Epithelial cell of prostate (primary cell): ENCODE results near the gene CHPF2.

Experiments
- DNase-seq: peaks from one replicate; pipeline ENCODE4 v3.0.0-alpha.2; 2011; ENCODE audit warnings: low read depth, low spot score
- H3K27ac ChIP-seq: fragments of 450-650 bp; 2 replicates; pipeline ENCODE4 v1.5.1; 2017; ENCODE audit warnings: mild to moderate bottlenecking

CHPF2 gene, protein sequence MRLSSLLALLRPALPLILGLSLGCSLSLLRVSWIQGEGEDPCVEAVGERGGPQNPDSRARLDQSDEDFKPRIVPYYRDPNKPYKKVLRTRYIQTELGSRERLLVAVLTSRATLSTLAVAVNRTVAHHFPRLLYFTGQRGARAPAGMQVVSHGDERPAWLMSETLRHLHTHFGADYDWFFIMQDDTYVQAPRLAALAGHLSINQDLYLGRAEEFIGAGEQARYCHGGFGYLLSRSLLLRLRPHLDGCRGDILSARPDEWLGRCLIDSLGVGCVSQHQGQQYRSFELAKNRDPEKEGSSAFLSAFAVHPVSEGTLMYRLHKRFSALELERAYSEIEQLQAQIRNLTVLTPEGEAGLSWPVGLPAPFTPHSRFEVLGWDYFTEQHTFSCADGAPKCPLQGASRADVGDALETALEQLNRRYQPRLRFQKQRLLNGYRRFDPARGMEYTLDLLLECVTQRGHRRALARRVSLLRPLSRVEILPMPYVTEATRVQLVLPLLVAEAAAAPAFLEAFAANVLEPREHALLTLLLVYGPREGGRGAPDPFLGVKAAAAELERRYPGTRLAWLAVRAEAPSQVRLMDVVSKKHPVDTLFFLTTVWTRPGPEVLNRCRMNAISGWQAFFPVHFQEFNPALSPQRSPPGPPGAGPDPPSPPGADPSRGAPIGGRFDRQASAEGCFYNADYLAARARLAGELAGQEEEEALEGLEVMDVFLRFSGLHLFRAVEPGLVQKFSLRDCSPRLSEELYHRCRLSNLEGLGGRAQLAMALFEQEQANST

DNA sequence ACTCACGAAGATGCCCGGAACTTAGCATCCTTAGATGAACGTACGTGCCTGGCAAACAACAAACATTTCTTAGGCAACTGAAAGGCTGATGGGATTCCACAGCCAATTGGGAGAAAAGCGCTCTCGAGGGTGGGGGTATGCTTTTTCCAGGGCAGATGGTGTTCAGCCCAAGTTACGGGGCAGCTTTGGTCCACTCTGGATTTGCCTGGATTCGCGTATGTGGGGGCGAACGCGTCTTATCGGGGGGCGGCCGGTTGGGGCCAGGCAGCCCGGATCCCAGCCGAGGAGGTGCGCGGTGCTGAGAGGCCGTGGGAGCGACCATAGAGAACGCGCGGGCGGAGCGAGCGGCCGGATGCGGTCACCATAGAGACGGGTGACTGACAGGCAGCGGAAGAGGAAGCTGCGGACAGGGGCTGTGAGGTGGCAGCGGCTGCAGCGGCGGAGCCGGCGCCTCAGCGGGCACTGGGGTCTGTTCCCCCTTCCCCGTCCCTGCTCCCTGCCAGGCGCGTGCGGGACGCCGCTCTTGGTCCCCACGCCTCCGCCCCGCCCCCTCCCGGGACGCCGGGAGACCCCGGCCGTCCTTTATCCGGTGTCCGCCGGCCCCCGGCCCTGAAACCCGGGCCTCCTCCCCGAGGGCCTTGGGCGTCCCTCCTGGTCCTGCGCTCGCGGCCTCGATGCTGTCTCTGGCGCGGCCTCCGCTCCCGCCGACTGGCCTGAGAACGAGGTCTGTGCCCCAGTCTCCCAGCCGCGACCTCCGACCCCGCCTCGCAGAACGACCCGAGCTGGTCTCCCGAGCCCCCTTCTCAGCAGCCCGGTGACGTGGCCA lies at the start of gene CHPF2:
Gene CHPF2 (plus strand): TSS at position 393 of the 826 bp plus-strand sequence. CDS start 1,529 bp downstream, outside the sequence.
- H3K27ac ChIP-seq, result peak within 1 kb of the TSS; percentile 70
- DNase-seq, result peak; percentile 40

DNA sequence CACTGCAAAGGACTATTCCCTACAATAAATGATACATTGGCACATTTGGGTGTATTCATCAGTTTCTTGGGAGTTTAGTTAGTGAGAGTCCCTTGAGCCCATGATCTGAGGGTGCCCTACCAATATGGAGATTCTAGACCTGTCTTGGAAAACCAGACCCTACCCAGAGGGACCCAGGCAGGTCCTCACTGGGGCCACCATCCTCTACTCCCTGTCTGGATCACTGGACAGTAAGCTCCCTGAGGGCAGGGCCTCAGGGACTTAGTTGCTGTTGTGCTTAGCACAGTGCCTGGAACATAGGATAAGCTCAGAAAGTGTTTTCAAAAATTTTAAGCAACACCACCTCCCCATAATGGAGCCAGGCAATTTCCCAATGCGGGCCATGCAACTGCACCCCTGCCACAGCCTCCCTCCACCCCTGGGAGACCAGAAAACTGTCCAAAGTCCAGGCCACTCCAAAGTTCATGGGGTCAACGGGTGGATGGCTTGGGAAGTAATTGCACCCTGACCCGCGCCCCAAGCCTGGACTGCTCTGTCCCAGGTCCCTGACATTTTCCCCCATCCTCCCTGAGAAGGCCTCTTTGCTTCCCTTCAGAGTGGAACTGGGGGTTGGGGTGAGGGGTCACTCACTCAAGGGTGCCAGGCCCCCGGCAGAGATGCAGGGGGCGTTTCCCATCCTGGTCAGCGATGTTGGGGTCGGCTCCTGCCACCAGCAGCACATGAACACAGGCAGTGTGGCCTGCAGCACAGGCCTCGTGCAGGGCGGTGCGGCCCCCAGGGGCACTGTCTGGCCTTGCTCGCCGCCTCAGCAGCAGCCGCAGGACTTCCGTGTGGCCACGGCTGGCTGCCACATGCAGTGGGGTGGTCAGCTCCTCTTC lies 46.3 kb upstream of the CHPF2 start:
- no peak for DNase-seq
- H3K27ac ChIP-seq, result no peak overlapping the region

DNA sequence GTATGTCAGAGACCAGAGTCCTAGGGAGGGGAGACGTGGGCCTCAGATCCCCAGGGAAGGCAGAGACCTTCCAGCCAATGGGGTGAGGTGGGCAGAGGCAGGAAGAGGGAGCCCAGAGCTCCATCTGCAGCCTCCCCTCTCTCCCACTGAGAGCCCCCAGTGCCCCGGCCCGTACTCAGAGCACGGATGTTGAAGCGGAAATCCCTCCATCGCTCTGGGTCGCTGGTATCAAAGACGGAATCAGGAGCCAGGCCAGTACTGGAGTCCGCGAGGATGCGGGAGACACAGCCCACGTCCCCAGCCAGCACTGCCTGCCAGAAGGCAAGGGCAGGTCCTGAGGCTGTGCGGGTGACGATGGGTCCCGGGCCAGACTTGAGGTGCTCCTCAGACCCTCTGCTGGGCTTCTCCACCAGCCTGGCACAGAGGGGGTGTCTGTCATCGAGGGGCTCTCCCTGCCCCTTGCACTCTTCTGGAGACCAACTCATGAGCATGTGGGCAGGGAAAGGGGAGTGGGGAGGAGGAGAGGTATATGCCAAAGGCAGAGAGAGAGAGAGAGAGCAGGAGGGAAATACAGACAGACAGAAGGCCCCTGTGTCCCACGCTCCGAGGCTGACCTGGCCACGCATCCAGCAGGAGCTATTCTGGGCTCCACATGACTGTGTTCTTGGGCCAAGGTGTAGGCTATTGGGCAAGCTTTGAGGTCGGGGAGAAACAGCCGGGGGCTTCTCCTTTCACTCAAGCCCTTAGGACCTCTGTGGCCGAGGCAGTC lies 45.5 kb upstream of the CHPF2 start, which contains the start of gene ASB10:
Gene ASB10 (minus strand): TSS at position 611 of the 769 bp plus-strand sequence. CDS start 120 bp downstream, at position 491.
- DNase-seq, result no peak
- H3K27ac ChIP-seq, result no peak within 1 kb of the TSS

DNA sequence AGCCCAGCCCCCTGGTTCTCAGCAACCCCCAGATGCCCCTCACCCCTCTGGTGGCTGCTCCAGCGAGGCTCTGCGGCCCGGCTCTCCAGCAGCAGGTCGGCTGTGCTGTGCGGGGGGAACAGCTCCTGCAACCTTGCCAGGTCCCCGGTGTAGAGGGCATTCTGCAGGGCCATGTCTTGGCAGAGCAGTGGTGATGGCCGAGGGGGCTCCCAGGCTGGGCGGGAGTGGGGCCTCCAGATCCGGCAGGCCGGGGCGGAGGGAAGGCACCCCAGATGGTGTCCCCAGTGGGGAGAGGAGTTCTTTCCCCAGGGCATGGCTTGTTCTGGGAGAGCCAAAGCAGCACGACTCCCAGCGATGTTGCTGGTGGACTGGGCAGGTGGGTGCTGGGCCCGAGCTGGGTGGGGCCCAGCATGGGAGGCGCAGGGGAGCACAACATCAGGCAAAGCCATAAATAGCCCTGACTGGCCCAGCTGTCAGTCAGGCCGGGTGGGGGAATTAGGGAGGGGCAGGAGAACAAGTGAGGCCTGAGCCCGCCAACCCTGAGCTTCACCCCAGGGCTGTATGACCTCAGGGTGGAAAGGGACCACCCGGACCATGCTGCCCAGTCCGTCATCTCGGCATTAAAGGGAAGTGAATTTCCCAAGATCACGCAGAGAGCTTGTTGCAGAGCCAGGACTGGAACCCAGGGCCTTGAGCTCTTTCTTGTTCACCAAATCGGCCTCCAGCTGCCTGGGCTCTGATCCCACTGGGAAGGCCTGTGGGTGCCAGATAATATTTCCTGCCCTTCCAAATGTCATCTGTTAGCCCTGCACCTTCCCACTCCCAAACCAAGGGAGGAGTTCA lies 44.7 kb upstream of the CHPF2 start:
- H3K27ac ChIP-seq, result no peak overlapping the region
- no peak for DNase-seq

- no peak overlapping the region for H3K27ac ChIP-seq
- no peak for DNase-seq
These were observed 44.1 kb upstream of the CHPF2 start for GRCh38 chr7:151188252-151188542.

GRCh38 chr7:151189038-151189437 lies 43.2 kb upstream of the CHPF2 start:
- no peak overlapping the region for H3K27ac ChIP-seq
- no peak for DNase-seq

DNA sequence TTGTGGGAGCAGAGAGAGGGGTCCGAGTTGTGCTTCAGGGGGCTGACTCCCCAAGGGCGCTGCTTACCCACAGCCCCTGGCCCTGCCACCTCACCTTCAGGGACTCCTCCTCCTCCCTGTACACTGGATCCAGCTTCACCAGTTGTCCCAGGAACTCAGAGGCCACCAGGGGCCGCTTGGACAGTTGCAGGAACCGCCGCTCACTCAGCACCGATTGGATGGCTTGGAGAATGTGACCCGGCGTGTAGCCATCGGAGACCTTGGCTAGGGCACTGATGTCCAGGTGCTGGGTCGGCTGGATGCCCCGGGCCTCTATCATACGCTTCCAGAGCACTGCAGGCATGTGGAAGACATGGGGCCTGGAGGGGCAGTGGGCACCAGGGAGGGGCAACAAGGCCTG lies 40.7 kb upstream of the CHPF2 start:
- no peak for DNase-seq
- H3K27ac ChIP-seq, result no peak overlapping the region

DNA sequence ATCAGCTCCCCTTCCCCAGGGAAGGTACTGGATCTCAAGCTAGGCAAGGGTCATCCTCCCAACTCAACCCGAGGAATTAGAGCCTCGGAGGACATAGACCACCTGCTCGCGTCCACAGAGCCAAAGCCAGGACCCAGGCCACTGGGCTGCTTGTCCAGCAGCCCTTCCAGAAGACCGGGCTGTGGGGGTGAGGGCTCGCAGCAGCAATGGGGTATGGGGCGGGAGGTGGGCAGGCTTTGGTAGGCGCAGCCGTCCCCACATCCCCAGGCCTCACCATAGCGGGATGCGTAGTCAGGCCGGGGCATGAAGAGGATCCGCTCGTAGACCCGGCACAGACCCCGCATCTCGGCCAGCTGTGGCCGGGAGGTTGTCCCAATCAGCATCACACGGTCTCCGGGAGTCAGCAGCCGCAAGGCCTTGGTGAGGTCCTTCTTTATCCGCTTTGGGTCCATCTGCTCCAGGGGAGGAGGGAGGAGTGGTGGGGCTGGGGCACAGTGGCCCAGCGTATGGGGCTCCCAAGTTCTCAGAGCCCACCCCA lies 40.2 kb upstream of the CHPF2 start:
- no peak for DNase-seq

DNA sequence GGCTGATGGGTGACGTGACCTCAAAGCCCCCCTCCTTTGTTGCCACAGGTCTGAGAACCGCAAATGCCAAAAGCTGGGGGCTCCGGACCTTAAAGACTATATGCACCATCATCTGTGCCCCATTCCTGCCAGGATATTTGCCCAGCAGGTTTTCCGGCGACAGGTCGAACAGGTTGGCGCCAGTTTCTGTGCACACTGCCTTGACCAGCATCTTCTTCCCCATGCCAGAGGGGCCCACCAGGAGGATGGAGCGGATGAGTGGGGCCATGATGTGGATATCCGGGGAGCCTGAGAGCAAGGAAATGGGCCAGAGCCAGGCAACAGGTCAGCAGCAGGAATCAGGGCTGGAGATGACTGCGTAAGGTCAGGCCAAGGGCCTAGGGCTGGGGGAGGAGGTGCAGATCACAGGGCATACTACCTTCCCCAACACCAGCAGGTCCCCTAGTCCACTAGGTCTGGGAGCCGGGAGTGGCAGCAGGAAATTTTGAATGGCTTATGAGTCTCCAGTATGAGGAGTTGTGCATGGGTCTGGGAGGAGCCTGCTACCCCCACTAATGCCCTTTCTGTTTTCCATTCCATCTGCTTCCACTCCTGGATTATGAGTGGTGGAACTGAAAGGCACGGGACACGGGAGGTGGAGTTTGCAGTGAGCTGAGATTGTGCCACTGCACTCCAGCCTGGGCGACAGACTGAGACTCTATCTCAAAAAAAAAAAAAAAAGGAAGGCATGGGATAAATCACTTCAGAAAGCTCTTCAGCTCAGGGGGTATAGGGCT lies 38.9 kb upstream of the CHPF2 start:
- DNase-seq, result no peak
- no peak overlapping the region for H3K27ac ChIP-seq

More for the DNA sequence above, 40.2 kb upstream of the CHPF2 start:
- H3K27ac ChIP-seq, result no peak overlapping the region

DNA sequence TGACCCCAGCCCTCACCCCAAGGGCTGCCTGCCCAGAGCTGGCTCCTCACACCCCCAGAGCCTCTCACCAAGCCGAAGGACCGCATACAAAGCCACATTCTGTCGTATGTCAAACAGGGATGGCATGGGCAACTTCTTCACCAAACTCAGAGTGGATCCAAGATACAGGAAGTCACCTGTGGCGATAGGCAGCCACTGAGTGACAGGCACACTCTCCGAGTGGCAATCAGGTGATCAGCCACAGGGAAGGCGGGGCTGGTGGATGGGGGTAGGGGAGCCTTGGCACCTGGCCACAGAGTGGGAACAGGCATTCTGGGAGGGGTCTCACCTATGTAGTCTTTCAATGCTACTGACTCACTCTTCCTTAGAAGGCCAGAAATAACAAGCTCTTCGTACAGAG lies 38.1 kb upstream of the CHPF2 start:
- DNase-seq, result no peak
- H3K27ac ChIP-seq, result no peak overlapping the region

GRCh38 chr7:151195616-151196450 lies 36.5 kb upstream of the CHPF2 start:
- DNase-seq, result no peak
- no peak overlapping the region for H3K27ac ChIP-seq

DNA sequence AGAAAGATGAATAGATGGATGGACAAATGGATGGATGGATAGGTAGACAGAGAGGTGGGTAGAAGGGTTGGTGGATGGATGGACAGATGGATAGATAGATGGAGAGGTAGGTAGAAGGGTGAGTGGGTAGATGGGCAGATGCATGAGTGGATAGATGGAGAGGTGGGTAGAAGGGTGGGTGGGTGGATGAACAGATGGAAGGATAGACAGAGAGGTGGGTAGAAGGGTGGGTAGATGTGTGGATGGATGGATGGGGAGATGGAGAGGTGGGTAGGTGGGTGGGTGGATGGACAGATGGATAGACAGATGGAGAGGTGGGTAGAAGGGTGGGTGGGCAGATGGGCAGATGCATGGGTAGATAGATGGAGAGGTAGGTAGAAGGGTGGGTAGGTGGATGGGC lies 34.4 kb upstream of the CHPF2 start:
- no peak overlapping the region for H3K27ac ChIP-seq
- DNase-seq, result no peak

GRCh38 chr7:151198945-151199848 lies 33.1 kb upstream of the CHPF2 start:
- no peak for DNase-seq
- H3K27ac ChIP-seq, result no peak overlapping the region

GRCh38 chr7:151201344-151201743 lies 30.9 kb upstream of the CHPF2 start:
- H3K27ac ChIP-seq, result no peak overlapping the region
- no peak for DNase-seq

DNA sequence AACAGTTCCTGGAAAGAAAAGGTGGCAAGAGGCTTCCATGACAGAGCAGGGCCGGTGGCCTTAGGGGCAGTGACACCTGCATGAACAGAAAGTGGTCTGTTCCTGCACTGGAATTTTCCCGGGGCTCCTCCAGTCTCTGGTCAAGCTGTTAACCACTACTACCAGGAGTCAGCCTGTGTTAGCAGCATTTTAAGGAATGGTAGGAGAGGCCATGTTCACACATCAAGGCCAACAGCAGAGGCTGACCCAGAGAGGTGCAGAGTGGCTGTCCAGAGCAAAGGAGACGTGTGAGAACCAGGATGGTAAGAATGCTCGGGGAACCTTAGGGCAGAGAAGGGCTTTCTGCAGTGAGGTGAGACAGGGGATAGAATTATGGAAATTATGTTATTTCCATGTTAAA lies 30.5 kb upstream of the CHPF2 start:
- H3K27ac ChIP-seq, result no peak overlapping the region
- no peak for DNase-seq
